Renal pelvis (tissue), 12 donors: ENCODE measurements around the gene PRKAG3. TPM values are rescaled to one million over a fixed set of nuclear protein-coding genes. Genes with fewer than 3 reads are reported as not detected.
A peak's percentile ranks its signal among the peaks of the same experiment; 100 is the strongest.

Experiments used
- DNase-seq: peaks from one replicate; pipeline ENCODE4 v3.0.0-alpha.2; 2013
- long read RNA-seq, 16 experiments: transcript quantifications; one replicate each; lab custom pipeline, GENCODE V29; 2026
- polyA plus RNA-seq, 3 donors: library from polyadenylated mRNA; unstranded; fragments of 120-200 nt; gene quantifications; one replicate each; pipeline ENCODE4 v1.2.1, GENCODE V29; 2013; ENCODE audit not compliant: insufficient read length in 3 of 3

Gene PRKAG3
- under 1 TPM; 0.06 to 0.21 (median 0.12) TPM for polyA plus RNA-seq
- long read RNA-seq, donor 1: 0 reads
- long read RNA-seq, donor 2: 0 reads
- long read RNA-seq, donor 3: 0 reads
- long read RNA-seq, donor 4: 0 reads
- long read RNA-seq, donor 5: 0 reads
- long read RNA-seq, donor 6: 0 reads
- long read RNA-seq, donor 7: 0 reads
- long read RNA-seq, donor 8: 0 reads
- long read RNA-seq, donor 9: 0 reads
- long read RNA-seq, donor 10: 0 reads
- long read RNA-seq, donor 11: 0 reads
- long read RNA-seq, donor 12: 0 reads
- long read RNA-seq, donor 13: 0 reads
- long read RNA-seq, donor 14: 0 reads
- long read RNA-seq, donor 15: 0 reads
- long read RNA-seq, donor 16: 0 reads

DNA sequence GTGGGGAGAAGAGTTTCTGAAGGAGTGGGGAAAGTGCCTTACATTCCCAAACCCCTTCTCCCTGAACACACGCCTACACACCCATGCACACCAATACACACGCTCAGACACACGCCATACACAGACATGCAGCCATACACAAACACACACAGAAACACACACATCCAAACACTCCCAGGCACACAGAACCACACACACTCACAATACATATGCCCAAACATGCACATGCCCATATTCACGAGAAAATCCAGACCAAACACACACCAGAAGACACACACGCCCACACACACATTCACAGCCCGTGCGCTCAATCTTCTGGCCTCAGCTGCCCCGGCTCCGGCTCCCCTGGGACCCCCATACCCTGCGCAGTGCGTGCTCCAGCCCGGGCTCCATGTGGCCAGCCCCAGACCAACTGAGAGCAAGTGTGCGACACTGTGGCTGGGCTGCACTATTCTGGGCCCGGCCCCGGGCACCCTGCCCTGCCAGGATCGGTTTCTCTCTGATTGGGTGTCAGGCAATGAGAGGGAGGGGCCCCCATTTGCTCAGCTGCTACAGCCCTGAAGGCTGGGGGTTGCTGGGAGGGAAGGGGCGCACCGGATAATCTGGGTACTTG lies at the start of gene PRKAG3:
TSS of gene PRKAG3 (minus strand) at position 426 of the 613 bp plus-strand sequence.
- DNase-seq: no peak

DNA sequence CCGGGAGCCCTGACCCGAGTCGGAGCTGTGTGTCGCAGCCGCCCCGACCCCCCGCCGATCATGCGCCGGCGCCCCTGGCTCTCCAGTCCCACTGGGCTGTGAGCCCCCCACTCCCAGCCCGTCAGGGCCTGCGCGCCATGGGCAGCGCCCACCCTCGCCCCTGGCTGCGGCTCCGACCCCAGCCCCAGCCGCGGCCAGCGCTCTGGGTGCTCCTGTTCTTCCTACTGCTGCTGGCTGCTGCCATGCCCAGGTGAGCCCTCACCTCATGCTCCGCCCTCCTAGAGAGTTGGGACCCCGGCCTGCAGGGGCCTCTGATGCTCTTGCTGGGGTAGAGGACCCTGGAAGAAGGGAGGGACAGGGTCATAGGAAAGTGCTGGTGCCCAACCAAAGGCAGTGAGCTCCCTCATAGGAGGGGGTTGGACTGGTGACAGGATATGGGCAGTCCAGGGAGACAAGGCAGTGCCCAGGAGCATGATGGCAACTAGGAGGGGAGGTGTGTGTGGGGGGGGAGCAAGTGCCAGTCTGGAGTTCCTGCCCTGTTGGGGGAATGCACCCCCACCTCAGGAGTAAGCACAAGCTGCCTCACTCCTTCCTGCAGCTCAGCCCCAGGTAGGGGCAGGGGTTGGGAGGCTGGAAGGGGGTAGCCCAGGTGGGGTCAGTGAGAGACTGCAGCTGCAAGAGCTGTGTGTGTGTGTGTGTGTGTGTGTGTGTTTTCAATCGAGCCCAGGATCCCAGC lies 49.4 kb upstream of the PRKAG3 start:
- no peak for DNase-seq

- DNase-seq: no peak
These were observed 48.7 kb upstream of the PRKAG3 start, which contains the start of gene WNT10A for GRCh38 chr2:218880102-218880858. Gene WNT10A, plus strand, starts transcription at chr2:218880852. Its CDS starts 144 bp downstream, at chr2:218880996.

GRCh38 chr2:218879776-218880101 lies 48.1 kb upstream of the PRKAG3 start:
- DNase-seq: no peak

DNA sequence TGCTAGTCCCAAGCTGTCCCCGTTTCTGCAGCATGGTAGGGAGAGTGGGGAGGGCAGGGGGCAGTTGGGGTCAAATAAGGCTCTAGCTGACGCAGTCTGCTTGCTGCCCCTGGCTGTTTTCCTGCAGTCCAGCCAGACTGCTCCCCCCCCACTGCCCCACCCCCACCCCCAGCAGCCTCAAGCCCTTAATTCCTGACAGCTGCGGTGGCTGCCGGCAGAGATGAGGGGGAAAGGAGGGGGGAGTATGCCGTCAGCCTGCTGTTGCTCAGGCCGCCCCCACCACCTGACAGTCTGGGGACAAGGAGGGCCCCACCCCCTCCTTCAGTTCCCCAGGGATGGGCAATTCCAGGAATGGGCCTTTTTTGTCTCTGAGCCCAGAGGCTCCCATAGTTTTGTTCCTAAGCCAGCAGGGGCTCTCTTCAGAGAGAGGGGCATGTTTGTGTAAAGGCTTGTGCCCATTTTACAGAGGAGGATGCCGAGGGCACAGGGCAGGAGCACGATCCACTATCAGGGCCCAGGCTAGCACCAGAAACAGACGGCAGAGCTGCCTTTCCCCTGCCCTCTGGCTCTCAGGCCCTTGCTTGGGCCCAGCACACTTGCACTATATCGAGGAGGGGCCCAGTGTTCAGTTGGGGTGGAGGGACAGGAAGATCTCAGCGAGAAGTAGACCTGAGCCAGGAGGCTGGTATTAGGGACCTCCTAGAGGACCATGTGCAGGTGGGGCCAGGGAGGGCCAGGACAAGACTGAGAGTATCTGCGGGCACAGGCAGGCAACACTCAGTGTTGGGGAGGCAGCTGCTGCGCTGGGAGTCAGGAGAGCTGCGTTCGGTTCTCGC lies 47.5 kb upstream of the PRKAG3 start:
- DNase-seq: no peak

GRCh38 chr2:218878486-218878885 lies 46.9 kb upstream of the PRKAG3 start:
- DNase-seq: no peak

DNA sequence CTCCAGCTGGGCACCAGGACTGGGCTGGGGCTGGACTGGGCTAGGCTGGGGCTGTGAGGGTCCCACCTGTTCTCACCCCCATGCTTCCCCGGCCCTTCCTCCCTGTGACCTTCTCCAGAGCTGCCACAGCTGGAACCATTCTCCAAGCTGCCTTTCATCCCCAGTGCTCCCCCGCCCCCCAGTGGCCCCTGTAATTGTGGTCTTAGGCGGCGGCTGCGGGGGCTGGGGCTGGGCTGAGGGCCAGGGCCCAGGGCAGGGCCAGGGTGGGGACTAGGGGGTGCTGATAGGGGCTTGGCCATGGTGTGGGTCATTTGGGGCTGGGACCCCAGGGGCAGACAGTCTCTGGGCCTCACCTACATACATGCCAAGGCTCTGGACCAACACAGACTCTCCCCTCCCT lies 46.3 kb upstream of the PRKAG3 start:
- no peak for DNase-seq

GRCh38 chr2:218877331-218877730 lies 45.7 kb upstream of the PRKAG3 start:
- no peak for DNase-seq

DNA sequence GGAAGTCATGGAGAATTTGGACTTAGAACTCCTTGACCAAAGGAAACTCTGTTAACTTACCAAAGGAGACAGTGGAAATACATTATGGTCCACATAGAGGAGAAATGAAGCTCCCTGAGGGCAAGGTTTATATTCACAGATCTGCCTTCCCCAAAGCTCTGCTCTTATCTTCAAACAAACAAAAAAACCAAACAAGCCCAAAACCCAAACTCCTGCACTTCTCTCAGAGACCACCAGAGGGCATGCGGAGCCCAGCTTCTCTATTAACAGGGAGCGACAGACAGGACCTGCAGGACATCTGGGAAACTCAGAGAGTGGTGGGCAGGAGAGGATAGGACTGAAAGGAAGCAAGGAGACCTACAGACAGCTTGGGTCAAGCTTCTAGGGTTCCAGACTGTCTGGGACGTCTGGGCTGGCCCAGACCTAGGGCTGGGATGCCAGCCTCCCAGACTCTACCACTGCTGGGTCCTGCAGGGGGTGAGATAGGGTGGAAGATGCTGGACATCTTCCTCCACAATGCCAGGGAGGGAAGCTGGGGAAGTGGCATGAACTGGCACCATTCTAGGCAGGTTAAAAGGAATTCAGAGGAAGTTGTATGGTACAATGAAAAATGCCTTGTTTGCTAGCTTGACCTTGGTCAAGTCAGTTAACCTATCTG lies 45.1 kb upstream of the PRKAG3 start:
- DNase-seq: peak; percentile 79

GRCh38 chr2:218875692-218876246 lies 44.2 kb upstream of the PRKAG3 start:
- DNase-seq: no peak

DNA sequence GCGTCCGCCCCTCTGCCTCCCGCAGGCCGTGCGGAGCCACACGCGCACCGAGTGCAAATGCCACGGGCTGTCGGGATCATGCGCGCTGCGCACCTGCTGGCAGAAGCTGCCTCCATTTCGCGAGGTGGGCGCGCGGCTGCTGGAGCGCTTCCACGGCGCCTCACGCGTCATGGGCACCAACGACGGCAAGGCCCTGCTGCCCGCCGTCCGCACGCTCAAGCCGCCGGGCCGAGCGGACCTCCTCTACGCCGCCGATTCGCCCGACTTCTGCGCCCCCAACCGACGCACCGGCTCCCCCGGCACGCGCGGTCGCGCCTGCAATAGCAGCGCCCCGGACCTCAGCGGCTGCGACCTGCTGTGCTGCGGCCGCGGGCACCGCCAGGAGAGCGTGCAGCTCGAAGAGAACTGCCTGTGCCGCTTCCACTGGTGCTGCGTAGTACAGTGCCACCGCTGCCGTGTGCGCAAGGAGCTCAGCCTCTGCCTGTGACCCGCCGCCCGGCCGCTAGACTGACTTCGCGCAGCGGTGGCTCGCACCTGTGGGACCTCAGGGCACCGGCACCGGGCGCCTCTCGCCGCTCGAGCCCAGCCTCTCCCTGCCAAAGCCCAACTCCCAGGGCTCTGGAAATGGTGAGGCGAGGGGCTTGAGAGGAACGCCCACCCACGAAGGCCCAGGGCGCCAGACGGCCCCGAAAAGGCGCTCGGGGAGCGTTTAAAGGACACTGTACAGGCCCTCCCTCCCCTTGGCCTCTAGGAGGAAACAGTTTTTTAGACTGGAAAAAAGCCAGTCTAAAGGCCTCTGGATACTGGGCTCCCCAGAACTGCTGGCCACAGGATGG lies 42.0 kb upstream of the PRKAG3 start:
- DNase-seq: no peak

GRCh38 chr2:218872645-218873358 lies 41.2 kb upstream of the PRKAG3 start:
- DNase-seq: no peak

DNA sequence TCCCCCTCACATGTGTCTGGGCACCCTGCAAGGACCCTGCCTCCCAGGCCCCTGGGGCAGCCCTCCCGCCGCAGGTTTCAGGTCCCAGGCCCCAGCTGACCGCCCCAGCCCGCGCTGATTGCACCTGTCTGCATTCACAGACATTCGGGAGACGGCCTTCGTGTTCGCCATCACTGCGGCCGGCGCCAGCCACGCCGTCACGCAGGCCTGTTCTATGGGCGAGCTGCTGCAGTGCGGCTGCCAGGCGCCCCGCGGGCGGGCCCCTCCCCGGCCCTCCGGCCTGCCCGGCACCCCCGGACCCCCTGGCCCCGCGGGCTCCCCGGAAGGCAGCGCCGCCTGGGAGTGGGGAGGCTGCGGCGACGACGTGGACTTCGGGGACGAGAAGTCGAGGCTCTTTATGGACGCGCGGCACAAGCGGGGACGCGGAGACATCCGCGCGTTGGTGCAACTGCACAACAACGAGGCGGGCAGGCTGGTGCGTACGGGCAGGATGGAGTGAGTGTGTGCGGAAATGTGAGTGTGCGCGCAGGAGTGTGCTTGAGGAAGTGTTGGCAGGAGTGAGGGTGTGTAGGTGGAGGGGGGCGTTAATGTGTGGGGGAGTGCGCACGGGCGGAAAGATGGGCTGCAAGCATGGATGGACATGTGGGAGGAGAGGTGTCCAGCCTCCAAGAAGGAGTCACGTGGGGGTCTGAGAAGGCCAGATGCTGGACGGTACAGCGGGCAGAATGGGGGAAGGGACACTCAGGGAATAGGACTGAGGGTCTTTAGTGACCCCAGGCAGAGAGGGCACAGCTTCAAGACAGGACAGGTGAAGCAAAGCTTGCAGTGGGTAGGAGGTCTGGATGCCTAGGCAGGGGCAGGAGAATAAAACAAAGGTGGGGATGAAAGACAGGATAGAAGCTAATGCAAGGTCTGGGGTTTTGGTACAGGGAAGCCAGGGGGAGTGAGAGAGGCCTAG lies 40.0 kb upstream of the PRKAG3 start:
- DNase-seq: no peak

DNA sequence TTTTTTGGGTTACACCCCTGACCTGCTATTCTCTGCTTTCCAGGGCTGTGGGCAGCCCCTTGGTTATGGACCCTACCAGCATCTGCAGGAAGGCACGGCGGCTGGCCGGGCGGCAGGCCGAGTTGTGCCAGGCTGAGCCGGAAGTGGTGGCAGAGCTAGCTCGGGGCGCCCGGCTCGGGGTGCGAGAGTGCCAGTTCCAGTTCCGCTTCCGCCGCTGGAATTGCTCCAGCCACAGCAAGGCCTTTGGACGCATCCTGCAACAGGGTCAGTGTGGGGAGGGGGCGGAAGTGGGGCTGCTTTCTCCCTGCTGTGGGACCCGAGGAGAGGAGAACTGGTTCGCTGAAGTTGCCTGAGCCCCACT lies 39.4 kb upstream of the PRKAG3 start:
- no peak for DNase-seq

GRCh38 chr2:218869064-218869463 lies 37.5 kb upstream of the PRKAG3 start:
- no peak for DNase-seq

DNA sequence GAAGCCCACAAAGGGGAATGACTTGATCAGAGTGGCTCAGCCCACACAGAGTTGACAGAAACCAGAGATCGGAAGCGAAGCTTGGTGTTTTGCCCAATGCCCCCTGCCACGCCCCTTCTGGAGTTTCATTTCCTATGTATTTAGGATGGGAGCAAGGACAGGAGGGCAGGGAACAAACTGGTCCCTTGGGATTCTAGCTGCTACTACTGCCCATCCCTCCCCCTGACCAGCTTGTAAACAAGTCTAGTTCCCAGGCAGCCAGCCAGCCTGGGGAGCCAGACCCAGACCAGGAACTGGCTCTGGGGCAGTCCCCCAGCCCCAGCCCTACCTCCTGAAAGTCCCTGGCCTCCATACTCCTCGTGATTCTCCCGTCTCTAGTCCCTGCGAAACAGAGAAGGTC lies 36.3 kb upstream of the PRKAG3 start:
- DNase-seq: no peak

GRCh38 chr2:218865999-218866398 lies 34.4 kb upstream of the PRKAG3 start:
- DNase-seq: no peak

GRCh38 chr2:218865396-218865795 lies 33.8 kb upstream of the PRKAG3 start:
- no peak for DNase-seq
